Adrenal gland (tissue), 12 donors: ENCODE data around the gene B3GNT4. TPM values are rescaled to one million over a fixed set of nuclear protein-coding genes. Genes with fewer than 3 reads are reported as not detected.

Experiments used
- DNase-seq, 7 donors: peaks; one replicate each; pipeline ENCODE4 v3.0.0-alpha.2; 2019 to 2020
- H3K27ac ChIP-seq, 5 donors: fragments of 200-600 bp; sonication (generic) in 4 of 5; 1 replicate in 3 of 5; 2 replicates in 2 of 5; pipeline versions ENCODE4 v1.5.1 to v1.8.0; 2016 to 2020; ENCODE audit warnings: mild to moderate bottlenecking in 1 of 5
- H3K27me3 ChIP-seq: fragments of 200-600 bp; 2 replicates; pipeline ENCODE4 v1.8.0; 2021
- H3K36me3 ChIP-seq, 2 donors: fragments of 200-600 bp; replicated peaks in 1 of 2; 1 replicate in 1 of 2; 2 replicates in 1 of 2; pipeline versions ENCODE4 v1.5.1 to v1.8.0; 2018 to 2022
- H3K4me1 ChIP-seq, 2 donors: fragments of 200-600 bp; replicated peaks in 1 of 2; 1 replicate in 1 of 2; 2 replicates in 1 of 2; pipeline versions ENCODE4 v1.5.1 to v1.8.0; 2018 to 2021
- H3K4me3 ChIP-seq, 4 donors: fragments of 200-600 bp; sonication (generic) in 3 of 4; one replicate each; pipeline ENCODE4 v1.5.1; 2016 to 2018
- H3K9me3 ChIP-seq, 3 donors: fragments of 200-600 bp; sonication (generic) in 1 of 3; replicated peaks in 1 of 3; 1 replicate in 2 of 3; 2 replicates in 1 of 3; pipeline versions ENCODE4 v1.5.1 to v1.8.0; 2016 to 2021
- CTCF ChIP-seq, 6 experiments: fragments of 450-650 bp in 4 of 6; fragments of 200-600 bp in 2 of 6; sonication (generic) in 1 of 6; IDR thresholded peaks; 1 replicate in 5 of 6; 2 replicates in 1 of 6; pipeline versions ENCODE4 v1.5.1 to v1.8.0; 2016 to 2021; ENCODE audit warnings: antibody characterized with exemption in 6 of 6, mild to moderate bottlenecking in 2 of 6, moderate library complexity in 1 of 6
- POLR2A ChIP-seq, 2 donors: fragments of 450-650 bp; IDR thresholded peaks; one replicate each; pipeline ENCODE4 v1.6.1; 2017; ENCODE audit warnings: antibody characterized with exemption in 2 of 2, mild to moderate bottlenecking in 2 of 2, moderate library complexity in 1 of 2
- WGBS, 4 donors: extraction: QIAGEN DNeasy Blood & Tissue Kit in 2 of 4; methylation state at CpG; one replicate each; pipeline versions ENCODE4 v1.1.5 to v1.1.7; 2013 to 2017; 5-methylcytosine and 5-hydroxymethylcytosine counted together
- intact Hi-C, 2 donors: fragments of 100-400 bp; cut with DNase I; formaldehyde crosslinking; loops; one replicate each; pipeline versions ENCODE4 v1.14.1 to v1.15.0; 2022 to 2023
- polyA plus RNA-seq, 3 donors: library from polyadenylated mRNA; stranded (reverse); fragments of 200-250 nt in 2 of 3; fragments of 350-450 nt in 1 of 3; fragmentation: Illumina TruSeq in 1 of 3; extraction: RNeasy Lipid Tissue Mini Kit (QIAGEN cat#74804) in 1 of 3; gene quantifications; one replicate each; pipeline ENCODE4 v1.2.3, GENCODE V29; 2013 to 2014
- total RNA-seq, 9 donors: library from RNA; depleted of rRNA in 4 of 9; stranded (reverse); fragments of >200 nt in 4 of 9; fragments of 120-200 nt in 1 of 9; fragmentation: NEBNext Ultra II Directional in 1 of 9; extraction: Animal tissue kit (Norgen Biotek cat#: 25700) in 1 of 9; gene quantifications; one replicate each; pipeline versions ENCODE4 v1.1.0 to v1.2.4, GENCODE V29; 2013 to 2023
- donor health status: healthy with polysubstance abuse.
- donor health status: Bipolar disorder and iron deficiency.
- donor health status: DM: yes; HTN: yes; CAD: no.
- donor health status: DM: no; HTN: no; CAD: no.
- donor health status: DM: no; HTN: no; CAD: no.
- donor health status: DM: yes; HTN: yes; CAD: no.

B3GNT4 gene
- total and polyA plus RNA-seq, 12 donors: 0.17 to 4.0 (median 1.0) TPM; not detected in 5

DNA sequence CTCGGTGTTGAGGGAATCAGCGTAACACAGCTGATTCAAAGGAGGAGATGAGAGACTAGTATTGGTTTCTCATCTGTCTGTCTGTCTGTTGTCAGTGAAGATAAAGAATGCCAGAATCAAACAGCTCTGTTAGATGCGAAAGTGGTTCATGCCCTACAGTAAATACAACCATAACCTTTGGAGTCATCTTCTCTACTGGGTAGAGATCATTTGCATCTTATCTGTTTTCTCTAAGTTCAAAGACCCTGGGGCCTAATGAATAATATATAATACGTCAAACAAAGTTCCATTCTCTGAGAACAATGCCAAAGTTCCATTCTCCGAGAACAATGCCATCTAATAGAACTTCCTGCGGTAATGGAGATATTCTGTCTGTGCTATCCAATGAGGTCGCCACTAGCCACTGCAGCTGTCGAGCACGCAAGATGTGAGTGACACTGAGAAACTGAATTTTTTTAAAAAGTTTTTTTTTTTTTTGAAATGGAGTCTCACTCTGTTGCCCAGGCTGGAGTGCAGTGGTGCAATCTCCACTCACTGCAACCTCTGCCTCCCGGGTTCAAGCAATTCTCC lies 36.1 kb upstream of the B3GNT4 start:
- H3K27me3 ChIP-seq: no peaks in the 10 kb centered on the region
- H3K9me3 ChIP-seq: no peaks in the 10 kb centered on the region
- no peaks in the 10 kb centered on the region for H3K4me1 ChIP-seq
- intact Hi-C loops: no loop called here
- DNase-seq: no peak
- no peak for TF ChIP-seq POLR2A (IDR thresholded peaks at IDR 0.05)
- no peak for TF ChIP-seq CTCF (IDR thresholded peaks at IDR 0.05)
- H3K27ac ChIP-seq: no peak overlapping the region
- WGBS, 4 donors: 82 to 88% (median 83%) methylated on average over 10 of the region's 10 CpGs
- H3K4me3 ChIP-seq: no peak overlapping the region
- no peaks in the 10 kb centered on the region for H3K36me3 ChIP-seq

GRCh38 chr12:122168492-122168891 lies 35.0 kb upstream of the B3GNT4 start:
- TF ChIP-seq POLR2A (IDR thresholded peaks at IDR 0.05) (no peak), CTCF (IDR thresholded peaks at IDR 0.05) (no peak)
- no peak overlapping the region for H3K27ac ChIP-seq
- no peaks in the 10 kb centered on the region for H3K27me3 ChIP-seq
- H3K36me3 ChIP-seq: no peaks in the 10 kb centered on the region
- intact Hi-C loops: no loop called here
- DNase-seq: no peak
- H3K4me1 ChIP-seq: no peaks in the 10 kb centered on the region
- H3K4me3 ChIP-seq: no peak overlapping the region
- no peaks in the 10 kb centered on the region for H3K9me3 ChIP-seq
- 86 to 91% (median 90%) methylated on average over 3 of the region's 3 CpGs for WGBS, 4 donors

DNA sequence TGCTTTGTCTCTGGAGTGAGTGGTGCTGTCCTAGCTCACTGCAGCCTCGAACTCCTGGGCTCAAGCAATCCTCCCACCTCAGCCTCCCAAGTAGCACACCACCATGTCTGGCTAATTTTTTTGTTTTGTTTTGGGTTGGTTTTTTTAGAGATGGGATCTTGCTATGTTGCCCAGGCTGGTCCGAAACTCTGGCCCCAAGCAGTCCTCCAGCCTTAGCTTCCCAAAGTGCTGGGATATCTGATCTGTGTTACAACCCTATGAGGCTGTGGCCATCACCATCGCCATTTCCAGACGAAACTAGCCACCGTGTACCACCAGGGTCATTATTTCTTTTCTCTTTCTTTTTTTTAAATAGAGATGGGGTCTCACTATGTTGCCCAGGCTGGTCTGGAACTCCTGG lies 32.1 kb upstream of the B3GNT4 start:
- no peak for DNase-seq
- intact Hi-C loops: no loop called here
- WGBS, 4 donors: 76 to 86% (median 79%) methylated on average over 5 of the region's 5 CpGs
- H3K9me3 ChIP-seq: no peaks in the 10 kb centered on the region
- TF ChIP-seq CTCF (IDR thresholded peaks at IDR 0.05): no peak
- TF ChIP-seq POLR2A (IDR thresholded peaks at IDR 0.05): no peak
- no peaks in the 10 kb centered on the region for H3K4me1 ChIP-seq
- no peaks in the 10 kb centered on the region for H3K27me3 ChIP-seq
- no peaks in the 10 kb centered on the region for H3K36me3 ChIP-seq
- H3K27ac ChIP-seq: no peak overlapping the region
- no peak overlapping the region for H3K4me3 ChIP-seq

DNA sequence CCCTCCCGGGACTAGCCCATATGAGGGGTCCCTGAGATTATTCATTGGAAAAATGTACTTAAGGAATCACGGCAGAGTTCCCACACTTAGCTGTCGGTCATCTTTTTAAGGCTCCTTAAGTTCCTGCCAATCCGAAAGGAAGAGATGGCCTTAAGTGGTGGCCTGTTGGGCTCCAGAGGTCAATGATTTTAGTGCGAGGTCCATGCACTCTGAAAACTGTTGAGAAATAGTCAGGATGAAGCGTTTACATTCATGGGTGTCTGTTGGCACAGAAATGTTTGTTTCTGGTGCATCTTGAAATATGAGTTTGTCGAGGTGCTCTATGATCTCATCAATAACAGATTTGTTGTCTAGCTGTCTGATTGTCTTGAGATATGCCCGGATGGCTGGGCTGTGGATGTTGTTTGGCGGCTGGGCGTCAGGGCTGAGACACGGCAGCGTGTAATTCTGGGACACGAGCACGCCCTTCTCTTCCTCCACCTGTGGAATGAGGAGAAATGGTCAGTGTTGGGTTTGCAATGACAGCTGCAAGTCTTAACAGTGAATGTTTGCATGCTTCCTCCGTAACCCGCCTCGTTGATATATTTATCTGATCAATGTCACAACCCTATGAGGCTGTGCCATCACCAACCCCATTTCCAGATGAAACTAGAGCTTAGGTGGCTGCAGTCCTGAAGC lies 31.1 kb upstream of the B3GNT4 start:
- 69 to 82% (median 75%) methylated on average over 15 to 17 of the region's 17 CpGs for WGBS, 4 donors

More for the DNA sequence above, 31.1 kb upstream of the B3GNT4 start:
- Histone ChIP-seq H3K27ac (no peak overlapping the region), H3K36me3 (no peaks in the 10 kb centered on the region), H3K4me3 (no peak overlapping the region), H3K27me3 (no peaks in the 10 kb centered on the region), H3K9me3 (no peaks in the 10 kb centered on the region), H3K4me1 (no peaks in the 10 kb centered on the region)
- no peak for DNase-seq
- TF ChIP-seq CTCF (IDR thresholded peaks at IDR 0.05) (no peak), POLR2A (IDR thresholded peaks at IDR 0.05) (no peak)
- intact Hi-C loops: no loop called here
